HL-60/S4 (cell line): ENCODE results near the gene AMN.

Source experiments
- in situ Hi-C: fragments of 300-500 bp; cut with MboI; formaldehyde crosslinking; loops from 2 replicates; pipeline ENCODE4 v1.14.3; 2022; ENCODE audit warnings: low sequenced_read_pairs

AMN gene

DNA sequence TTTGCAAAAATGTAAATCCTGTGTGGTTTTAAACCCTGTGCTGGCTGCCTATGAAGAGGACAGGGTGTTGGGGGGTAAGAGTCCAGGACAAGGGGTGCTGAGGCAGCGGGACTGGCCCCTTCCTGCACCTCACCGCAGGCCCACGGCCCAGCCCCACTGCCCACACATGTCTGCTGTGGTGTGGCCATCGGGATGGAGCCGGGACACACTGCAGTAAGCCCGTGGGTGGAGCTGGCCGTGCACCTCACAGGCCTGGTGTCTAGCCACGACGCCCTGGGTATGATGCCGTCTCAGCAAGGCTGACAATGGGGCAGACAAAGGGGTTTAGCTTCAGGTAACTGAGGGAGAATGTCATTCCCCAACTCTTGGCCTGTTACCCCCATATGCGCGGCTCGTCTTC is 19.6 kb downstream of the AMN start:
- in situ Hi-C loops = no loop called here

DNA sequence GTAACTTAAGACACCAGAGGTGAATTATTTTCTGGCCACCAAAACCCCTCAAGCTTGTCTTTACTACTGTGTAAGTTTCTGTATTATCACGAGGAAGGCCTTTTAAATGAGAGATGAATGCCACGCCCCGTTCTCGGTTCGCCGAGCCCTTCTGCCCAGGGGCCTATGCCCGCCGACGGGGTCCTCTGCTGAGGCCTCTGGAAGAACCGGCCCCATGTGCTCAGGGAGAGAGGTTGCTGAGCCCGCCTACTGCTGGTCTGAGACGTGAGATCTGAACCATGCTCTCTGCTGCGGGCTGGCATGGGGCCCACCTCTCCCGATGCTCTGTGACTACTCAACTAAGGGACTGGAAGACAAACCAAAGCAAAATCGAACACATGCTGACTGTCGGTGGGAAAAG is 21.0 kb downstream of the AMN start:
- in situ Hi-C loops = no loop called here

DNA sequence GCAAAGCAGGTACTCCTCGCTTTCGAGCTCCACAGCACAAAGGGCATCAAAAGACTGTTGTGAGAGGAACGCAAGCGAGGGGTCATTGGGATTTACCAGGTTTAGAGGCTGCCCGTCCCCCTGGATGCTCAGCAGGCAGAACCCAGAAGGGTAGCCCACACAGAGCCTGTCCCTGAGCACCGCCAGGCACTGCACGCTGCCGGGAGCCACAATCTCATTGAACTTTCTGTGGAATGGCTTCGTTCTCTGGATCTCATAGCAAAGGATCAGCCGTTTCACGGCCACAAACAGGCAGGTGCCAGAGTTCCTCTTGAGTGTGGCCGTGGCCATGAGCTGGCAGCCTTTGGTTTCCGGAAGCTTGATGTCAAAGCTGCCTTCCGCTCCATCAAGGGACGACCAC is 21.5 kb downstream of the AMN start:
- in situ Hi-C loops = no loop called here

- in situ Hi-C loops = no loop called here
Measured at GRCh38 chr14:102944448-102945330, 22.2 kb downstream of the AMN start.

- in situ Hi-C loops = no loop called here
Measured at GRCh38 chr14:102945346-102946130, 23.1 kb downstream of the AMN start.

GRCh38 chr14:102947321-102948103 is 25.0 kb downstream of the AMN start:
- in situ Hi-C loops = no loop called here

- in situ Hi-C loops = no loop called here
Measured at GRCh38 chr14:102948698-102949061, 26.2 kb downstream of the AMN start.

- in situ Hi-C loops = no loop called here
Measured at GRCh38 chr14:102949062-102949800, 26.8 kb downstream of the AMN start.

- in situ Hi-C loops = no loop called here
Measured at GRCh38 chr14:102949801-102950451, 27.5 kb downstream of the AMN start.

DNA sequence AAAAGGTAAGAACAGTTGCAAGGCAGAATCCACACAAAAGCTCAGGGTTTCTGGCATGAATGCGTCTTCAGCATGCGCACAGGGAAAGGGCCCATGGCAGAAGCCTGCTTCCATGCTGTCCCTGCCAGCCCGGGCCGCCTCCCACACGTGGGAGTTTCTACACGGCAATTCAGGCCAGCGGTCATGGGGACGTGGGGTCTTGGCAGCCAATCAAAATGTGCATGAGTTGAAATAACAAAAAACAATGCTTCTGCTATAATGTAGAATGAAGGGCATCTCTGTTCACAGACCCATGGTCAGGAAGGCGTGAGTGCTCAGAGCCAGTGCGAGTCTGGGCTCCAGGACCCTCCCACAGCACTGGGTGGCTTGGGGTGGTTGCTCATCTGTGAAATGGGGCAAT is 28.6 kb downstream of the AMN start:
- in situ Hi-C loops = no loop called here

DNA sequence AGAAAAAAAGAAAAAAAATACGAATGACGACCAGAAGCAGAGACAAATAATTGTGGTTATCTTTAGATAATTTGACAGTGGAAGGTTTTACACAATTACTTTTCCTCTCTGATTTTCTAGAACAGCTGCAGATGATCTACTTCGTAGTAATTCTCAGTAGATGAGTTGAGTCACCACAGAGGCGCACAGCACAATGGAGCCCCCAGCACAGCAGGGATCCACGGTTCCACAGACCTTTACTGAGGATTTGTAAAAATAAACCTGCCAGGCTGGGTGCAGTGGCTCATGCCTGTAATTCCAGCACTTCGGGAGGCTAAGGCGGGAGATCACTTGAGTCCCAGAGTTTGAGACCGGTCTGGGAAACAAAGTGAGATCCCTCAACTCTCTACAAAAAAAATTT is 29.3 kb downstream of the AMN start:
- in situ Hi-C loops = no loop called here

- in situ Hi-C loops = no loop called here
Measured at GRCh38 chr14:102952276-102952675, 29.8 kb downstream of the AMN start.

GRCh38 chr14:102953100-102953499 is 30.6 kb downstream of the AMN start:
- in situ Hi-C loops = no loop called here

DNA sequence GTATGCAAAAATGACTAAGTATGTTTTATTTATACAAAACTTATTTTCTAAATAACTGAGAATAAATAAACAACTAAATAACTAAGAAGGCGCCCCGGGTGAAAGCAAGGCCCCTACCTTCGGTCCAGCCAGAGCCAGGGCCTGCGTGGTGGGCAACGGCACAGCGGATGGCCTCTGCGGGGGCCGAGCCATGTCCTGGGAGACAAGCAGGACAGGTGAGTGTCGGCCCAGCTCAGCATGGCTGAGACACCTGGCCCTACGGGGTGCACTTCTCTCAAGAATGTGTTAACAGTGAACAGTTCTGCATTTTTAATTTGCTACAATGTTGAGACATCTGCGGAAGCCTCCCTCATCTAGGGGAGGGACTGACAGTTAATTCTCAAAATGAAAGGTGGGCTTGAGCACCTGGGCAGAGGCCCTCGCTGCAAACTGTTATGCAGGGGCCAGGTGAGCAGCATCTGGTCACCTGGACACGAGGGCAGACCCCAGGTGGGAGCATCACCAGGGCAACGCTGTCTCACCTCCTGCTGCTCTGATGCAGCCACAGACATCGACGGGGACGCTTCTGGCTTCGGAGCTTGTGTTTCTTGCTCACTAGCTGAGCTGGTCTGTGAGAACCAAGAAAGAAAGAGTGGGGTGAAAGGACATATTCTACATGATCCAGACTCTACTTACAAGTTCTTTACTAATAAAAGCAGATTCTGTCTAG is 31.8 kb downstream of the AMN start:
- in situ Hi-C loops = no loop called here

DNA sequence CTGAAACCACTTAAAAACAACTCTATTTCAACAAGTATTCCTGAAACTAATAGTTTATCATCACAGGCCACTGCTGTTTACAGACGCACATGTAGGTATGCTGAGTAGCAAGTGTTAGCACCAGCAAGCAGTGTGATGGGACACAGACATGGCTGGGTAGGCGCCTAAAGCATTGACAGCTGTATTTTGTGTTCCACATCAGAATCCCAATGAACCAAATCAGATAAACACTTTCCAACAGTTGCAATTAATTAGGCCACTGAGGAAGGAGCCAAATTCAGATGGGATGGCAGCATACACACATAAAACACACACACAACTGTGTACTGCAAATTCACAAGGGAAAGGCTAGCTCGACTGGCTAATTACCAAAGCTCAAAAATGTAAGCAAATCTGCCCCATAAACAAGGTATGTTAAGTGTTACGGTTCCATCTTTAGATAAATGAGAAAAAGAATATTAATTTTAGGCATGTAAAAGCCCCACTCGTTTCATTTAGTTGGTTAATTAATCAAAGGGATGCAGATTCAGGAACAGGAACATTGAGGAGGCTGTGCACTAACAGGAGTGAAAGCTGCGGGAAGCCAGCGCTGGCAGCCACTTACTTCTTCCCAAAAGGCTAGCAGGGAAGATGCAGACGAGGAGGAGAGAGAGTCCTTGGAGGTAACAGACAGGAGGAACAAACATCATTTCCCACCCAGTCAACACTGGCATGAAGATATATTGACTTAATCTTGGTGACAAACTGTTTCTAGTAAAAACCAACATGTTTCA is 33.4 kb downstream of the AMN start:
- in situ Hi-C loops = no loop called here

DNA sequence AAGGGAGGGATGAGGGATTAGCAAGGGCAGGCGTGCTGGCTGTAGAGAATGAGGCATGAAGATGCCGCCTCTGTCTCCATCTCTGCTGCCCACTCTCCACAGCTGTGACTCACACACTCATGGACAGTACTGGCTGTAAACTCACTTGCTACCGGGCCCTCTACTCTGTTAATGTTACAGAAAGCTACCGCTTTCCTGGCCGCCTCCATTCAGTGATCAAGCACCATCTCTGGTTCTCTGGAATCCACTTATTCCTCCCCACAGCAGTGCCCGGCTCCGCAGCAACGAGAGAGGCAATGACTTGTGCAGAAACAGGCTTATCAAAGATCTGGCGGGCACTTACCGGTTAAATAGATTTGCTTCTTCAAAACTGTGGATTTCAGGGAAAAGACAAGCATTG is 34.8 kb downstream of the AMN start:
- in situ Hi-C loops = no loop called here

DNA sequence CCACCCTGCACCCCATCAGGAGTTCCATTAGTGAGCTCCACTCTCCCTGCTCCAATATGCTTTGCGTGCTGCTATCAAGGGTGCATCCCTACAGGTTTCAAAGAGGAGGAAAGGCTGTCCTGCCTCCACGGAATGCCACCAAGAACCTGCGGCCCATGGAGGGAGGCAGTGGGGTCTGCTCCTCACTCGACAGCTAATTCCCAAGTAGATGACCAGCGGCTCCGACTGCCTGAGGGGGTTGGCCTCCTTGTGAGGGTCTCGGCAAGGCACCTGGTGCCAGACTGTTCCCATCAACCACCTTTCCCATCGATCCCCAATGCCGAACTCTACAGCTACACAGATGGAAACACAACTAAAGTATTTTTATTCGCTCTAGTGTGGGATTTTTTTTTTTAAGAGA is 36.0 kb downstream of the AMN start:
- in situ Hi-C loops = no loop called here

DNA sequence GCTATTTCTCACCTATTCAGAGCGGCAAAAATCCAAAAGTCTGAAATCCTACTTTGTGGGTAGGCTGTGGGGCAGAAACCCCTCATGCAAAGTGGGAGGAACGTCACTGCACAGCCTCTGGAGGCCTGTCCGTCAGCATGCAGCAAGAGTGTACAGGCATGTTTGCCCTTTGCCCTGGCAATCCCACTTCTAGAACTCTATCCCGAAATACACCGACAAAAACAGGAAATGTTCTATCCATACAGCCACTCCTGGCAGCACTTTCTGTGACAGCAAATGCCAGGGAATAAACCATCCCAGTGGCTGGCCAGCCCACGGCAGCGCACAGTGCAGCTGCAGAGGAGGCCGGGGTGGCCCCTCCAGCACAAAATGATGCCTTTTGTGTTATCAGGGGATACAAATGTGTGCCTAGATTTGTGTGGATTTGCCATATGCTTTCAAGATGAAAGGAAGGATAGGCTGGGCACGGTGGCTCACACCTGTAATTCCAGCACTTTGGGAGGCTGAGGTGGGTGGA is 39.7 kb downstream of the AMN start:
- in situ Hi-C loops = no loop called here
